Measurements from ENCODE around the gene LRRC8D. TPM values are rescaled to one million over a fixed set of nuclear protein-coding genes. Genes with fewer than 3 reads are reported as not detected.

Gene LRRC8D
- total and polyA plus RNA-seq, 9 of the 15 experiments (the other 6 are each of a cell fraction or from before 2014, with no cell fraction given): 3.4 to 53.9 (median 15.9) TPM

DNA sequence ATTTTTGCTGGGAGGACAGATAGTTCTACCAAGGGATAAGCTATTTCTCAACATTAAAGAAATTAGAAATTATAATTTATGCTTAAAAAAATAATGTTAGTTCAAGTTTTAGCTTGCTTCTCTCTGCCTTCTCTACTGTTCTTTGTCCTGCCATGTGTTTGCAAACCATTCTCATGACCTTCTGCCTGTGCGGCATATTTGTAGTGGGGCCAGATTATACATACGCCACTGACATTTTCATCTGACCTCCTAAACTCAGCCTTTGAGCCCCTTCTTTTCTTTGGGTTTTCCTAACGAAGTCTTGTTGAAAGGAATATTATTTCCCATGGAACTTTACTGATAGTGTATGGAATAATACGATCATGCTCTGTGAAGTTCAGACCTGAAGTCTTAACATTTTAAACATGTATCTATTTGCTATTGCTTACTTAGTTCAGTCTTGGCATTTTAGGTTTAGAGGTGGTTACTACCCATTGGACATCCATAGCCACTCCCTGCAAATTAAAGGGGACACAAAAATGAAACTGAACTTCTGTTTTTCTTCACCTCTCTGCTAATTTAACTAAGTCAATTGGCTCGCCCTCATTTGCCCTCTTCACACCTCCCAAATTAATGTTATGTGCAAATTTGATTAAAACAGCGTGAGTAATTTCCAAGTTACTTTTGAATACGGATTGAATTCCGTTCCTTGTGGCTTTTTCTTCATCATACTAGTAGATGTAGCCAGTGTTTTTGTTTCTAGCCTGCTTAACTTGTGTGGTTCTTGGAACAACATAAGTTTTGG, 15.6 kb downstream of the LRRC8D start (continued):
- TF ChIP-seq, protein P1, sequence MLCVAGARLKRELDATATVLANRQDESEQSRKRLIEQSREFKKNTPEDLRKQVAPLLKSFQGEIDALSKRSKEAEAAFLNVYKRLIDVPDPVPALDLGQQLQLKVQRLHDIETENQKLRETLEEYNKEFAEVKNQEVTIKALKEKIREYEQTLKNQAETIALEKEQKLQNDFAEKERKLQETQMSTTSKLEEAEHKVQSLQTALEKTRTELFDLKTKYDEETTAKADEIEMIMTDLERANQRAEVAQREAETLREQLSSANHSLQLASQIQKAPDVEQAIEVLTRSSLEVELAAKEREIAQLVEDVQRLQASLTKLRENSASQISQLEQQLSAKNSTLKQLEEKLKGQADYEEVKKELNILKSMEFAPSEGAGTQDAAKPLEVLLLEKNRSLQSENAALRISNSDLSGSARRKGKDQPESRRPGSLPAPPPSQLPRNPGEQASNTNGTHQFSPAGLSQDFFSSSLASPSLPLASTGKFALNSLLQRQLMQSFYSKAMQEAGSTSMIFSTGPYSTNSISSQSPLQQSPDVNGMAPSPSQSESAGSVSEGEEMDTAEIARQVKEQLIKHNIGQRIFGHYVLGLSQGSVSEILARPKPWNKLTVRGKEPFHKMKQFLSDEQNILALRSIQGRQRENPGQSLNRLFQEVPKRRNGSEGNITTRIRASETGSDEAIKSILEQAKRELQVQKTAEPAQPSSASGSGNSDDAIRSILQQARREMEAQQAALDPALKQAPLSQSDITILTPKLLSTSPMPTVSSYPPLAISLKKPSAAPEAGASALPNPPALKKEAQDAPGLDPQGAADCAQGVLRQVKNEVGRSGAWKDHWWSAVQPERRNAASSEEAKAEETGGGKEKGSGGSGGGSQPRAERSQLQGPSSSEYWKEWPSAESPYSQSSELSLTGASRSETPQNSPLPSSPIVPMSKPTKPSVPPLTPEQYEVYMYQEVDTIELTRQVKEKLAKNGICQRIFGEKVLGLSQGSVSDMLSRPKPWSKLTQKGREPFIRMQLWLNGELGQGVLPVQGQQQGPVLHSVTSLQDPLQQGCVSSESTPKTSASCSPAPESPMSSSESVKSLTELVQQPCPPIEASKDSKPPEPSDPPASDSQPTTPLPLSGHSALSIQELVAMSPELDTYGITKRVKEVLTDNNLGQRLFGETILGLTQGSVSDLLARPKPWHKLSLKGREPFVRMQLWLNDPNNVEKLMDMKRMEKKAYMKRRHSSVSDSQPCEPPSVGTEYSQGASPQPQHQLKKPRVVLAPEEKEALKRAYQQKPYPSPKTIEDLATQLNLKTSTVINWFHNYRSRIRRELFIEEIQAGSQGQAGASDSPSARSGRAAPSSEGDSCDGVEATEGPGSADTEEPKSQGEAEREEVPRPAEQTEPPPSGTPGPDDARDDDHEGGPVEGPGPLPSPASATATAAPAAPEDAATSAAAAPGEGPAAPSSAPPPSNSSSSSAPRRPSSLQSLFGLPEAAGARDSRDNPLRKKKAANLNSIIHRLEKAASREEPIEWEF (CRISPR knock-in tag; IDR thresholded peaks at IDR 0.05): no peak
- TF ChIP-seq ZKSCAN1 (IDR thresholded peaks at IDR 0.05; ENCODE audit: low read depth, low read length) (no peak), FOXM1 (IDR thresholded peaks at IDR 0.05; ENCODE audit: low read depth) (no peak), FOXM1 (CRISPR knock-in tag; IDR thresholded peaks at IDR 0.05; ENCODE audit: low read depth) (no peak), SRF (CRISPR knock-in tag; IDR thresholded peaks at IDR 0.05) (no peak), SRSF1 (IDR thresholded peaks at IDR 0.05; ENCODE audit: low read depth, low read length) (no peak)
- TF ChIP-seq, protein P2, sequence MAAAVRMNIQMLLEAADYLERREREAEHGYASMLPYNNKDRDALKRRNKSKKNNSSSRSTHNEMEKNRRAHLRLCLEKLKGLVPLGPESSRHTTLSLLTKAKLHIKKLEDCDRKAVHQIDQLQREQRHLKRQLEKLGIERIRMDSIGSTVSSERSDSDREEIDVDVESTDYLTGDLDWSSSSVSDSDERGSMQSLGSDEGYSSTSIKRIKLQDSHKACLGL (CRISPR knock-in tag; IDR thresholded peaks at IDR 0.05; ENCODE audit: borderline replicate concordance, poor library complexity, severe bottlenecking): no peak
